GM21528 (cell line): ENCODE results near the gene HEPN1.

ENCODE experiments used
- ATAC-seq: cut with Tn5 transposase; IDR thresholded peaks from one replicate; pipeline ENCODE4 v1.9.1; 2021; ENCODE audit warnings: mild to moderate bottlenecking, moderate library complexity; ENCODE audit not compliant: unreplicated experiment, low FRiP score

Gene HEPN1

DNA sequence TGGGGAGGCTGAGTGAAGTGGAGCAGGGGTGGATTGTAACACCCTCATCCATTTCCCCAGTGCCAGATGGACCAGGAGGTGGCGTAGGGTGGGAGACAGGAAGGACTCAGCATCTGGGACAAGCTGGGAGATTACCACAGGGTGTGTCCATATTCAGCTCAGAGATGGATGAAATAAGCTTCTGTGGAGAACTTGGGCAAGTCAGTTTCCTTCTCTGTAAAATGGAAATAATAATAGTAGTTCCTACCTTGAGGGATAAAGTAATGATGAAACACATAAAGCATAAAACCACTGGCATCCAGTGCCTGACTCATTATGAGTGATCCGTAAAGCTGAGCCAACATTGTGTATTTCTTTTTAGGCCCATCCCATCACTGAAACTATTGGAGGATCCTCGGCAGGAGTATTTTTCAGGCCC lies 20.8 kb upstream of the HEPN1 start:
- no peak for ATAC-seq

DNA sequence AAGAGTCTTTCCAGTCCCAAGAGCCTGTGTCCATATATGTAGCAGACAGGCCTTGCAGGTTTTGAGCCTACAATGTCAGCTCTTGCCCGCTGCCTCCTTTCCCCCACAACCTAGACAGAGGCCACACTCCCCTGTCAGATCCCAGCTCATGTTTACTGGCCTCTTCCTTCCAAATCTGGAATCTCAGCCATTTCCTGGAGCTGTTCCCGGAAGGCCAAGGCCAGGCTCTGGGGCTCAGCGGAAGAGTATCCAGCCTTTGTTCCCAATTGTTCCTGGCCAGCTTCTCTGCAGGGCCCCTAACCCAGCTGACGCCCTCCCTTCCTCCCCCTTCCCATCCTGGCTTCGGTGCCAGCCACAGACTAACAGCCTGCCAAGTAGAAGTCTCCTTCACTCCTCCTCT lies 20.3 kb upstream of the HEPN1 start:
- no peak for ATAC-seq

DNA sequence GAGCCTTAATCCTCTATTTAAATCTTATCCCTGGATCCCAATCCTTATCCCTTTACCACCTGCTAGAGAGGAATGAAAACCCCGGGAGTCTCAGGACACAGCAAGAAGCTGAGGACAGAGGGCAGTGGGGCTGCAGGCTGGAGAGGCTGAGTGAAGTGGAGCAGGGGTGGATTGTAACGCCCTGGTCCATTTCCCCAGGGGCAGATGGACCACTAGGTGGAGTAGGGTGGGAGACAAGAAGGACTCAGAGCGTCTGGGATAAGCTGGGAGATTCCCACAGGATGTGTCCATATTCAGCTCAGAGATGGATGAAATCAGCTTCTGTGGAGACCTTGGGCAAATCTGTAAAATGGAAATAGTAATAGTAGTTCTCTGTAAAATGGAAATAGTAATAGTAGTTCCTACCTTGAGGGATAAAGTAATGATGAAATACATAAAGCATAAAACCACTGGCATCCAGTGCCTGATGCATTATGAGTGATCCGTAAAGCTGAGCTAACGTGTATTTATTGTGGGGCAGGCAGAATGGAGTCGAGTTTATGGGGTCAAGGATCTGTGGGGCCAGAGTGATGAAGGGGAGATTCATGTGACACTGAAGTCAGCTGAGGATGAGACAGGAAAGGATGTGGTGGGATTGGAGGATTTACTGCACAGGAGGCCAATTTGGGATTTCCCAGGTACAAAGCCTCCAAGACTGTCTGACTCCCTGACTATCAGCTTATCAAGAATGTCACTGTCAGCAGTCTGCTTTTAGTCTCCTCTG lies 19.5 kb upstream of the HEPN1 start:
- no peak for ATAC-seq

GRCh38 chr11:124900464-124900863 lies 18.6 kb upstream of the HEPN1 start:
- no peak for ATAC-seq

GRCh38 chr11:124902616-124903015 lies 16.4 kb upstream of the HEPN1 start:
- ATAC-seq = no peak

DNA sequence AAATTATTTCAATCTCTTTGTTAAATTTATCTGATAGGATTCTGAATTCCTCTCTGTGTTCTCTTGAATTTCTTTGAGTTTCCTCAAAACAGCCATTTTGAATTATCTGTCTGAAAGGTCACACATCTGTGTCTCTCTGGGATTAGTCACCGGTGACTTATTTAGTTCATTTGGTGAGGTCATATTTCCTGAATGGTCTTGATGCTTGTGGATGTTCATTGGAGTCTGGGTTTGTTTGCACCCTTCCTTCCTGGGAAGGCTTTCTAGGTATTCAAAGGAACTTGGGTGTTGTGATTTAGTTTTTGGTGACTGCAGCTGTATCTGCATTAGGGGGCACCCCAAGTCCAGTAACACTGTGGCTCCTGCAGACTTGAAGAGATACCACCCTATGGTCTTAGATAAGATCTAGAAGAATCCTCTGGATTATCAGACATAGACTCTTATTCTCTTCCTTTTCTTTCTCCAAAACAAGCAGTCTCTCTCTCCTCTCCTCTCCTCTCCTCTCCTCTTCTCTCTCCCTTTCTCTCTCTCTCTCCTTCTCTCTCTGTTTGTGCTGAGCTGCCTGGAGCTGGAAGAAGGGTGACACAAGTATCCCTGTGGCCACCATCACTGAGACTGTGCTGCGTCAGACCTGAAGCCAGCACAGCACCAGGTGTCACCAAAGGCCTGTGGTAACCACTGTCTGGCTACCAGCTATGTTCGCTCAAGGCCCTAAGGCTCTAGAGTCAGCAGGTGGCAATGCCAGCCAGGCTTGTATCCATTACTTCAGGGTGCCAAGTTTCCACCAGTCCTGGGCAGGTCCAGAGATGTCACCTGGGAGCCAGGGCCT lies 3.3 kb upstream of the HEPN1 start:
- no peak for ATAC-seq

DNA sequence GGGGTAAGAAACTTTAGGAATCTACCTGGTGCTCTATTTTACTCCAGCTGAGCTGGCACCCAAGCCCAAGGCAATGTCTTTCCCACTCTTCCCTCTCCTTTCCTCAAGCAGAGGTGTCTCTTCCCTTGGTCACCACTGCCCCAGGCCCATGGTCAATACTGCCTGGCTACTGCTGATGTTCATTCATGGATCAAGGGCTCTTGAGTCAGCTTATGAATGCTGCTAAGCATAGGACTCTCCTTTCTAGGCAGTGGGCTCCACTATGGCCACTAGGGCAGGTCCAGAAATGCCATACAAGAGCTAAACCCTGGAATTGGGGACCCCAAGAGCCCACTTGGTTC lies 2.7 kb upstream of the HEPN1 start:
- ATAC-seq = no peak

- ATAC-seq = no peak
Observed at GRCh38 chr11:124917115-124917637, 1.9 kb upstream of the HEPN1 start.

DNA sequence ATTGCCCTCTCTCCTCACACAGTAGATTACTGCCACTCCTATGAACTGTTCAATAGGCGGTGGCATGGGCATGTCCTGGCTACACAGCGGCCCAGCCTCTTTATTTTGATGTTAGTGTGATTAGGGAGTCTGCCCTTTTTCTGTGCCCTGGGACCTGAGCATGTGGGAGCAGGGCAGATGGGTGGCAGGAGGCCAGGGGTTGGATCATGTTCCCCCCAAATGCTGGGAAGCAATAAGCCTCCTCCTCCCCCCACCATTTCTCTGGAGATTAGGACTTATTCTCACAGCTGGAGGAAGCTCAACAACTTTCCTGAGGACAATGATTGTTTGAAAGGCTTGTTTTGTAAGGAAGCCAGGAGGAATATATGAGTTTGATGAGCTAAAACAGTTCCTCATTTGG lies 848 bp downstream of the HEPN1 start:
- no peak for ATAC-seq

- no peak for ATAC-seq
Observed at GRCh38 chr11:124920356-124920755, 1.3 kb downstream of the HEPN1 start.

- no peak for ATAC-seq
Observed at GRCh38 chr11:124920870-124921609, 2.0 kb downstream of the HEPN1 start.

- ATAC-seq = no peak
Observed at GRCh38 chr11:124922831-124923230, 3.8 kb downstream of the HEPN1 start.

DNA sequence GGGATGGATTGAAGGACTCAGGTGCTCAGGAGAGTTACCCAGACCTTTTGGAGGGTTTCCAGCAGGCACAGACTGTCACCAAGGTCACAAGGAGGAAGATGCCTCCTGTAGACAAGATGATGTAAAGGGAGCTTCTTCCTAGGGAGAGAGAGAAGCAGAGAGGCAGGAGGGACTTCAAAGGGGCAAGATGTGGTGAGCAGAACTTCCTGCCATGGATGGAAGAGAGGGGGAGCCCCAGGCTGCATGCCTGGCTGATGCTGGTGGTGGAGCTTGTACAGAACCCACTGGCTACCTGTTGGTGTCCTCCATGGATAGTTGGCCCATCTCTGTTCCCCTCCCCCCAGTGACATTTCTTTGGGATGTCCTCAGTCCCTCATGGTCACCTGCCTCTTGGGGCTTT lies 4.2 kb downstream of the HEPN1 start:
- ATAC-seq = no peak

GRCh38 chr11:124928942-124929665 lies 10.1 kb downstream of the HEPN1 start:
- ATAC-seq = no peak

- ATAC-seq = no peak
Observed at GRCh38 chr11:124930799-124931198, 11.7 kb downstream of the HEPN1 start.

DNA sequence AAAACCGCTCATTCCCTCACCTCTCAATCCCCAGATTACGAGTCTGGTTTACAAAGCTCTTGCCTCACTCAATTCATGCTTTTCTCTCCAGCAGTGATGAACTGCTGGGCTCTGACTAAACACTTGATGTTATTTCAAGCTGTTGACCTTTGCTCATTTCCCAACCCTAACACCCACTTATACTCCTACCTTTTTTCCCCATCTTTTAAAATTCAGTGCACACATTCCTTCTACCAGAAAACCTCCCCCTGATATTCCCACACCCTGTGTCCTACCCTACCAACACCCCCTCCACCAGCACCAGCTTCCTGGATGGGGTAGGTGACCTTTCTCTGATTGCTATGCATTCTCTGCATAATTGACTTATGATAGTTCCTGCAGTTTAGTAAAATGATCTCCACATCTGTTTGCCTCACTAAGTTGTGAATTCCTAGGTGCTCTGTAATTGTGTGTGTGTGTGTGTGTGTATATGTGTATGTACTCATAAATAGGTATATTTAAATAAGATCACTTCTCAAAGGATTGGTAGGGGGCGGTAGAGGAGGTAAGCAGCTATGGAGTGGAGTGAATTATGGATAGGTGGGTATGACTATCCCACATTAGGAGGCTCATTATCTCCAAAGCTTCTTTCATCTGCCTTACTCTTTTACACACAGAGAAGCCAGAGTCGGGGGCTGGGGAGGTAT lies 16.0 kb downstream of the HEPN1 start:
- ATAC-seq = no peak

- ATAC-seq = no peak
Observed at GRCh38 chr11:124935548-124936514, 16.8 kb downstream of the HEPN1 start, which contains the start of gene HEPACAM. Gene HEPACAM (minus strand): TSS chr11:124936047. CDS start chr11:124936006, 41 bp downstream.

DNA sequence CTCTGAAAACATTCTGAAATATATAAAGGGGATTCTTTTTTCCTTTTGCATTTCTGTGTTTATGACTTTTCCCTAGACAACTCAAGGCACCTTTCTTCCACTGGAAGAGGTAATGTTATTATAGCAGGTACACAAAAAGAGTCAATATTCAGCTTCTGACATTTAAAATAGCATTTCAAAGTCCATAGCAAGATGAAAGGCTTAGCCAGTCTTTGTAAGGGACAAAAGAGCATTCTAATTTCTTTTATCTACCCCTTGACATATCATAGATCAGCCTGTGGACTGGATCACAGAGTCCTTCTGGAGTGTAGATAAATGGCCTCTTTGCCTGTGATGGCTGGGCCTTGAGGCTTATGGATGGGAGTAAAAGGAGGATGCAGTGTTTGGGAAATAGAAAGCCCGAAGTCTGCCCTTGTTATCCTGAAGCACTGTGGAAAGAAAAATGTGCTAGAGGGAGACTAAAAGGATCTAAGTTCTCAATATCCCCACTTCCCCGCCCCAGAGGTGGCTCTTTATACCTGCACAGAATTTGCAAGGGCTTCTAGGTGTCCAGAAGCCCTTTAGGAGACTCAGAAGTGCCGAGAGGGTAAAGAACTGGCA lies 18.4 kb downstream of the HEPN1 start:
- no peak for ATAC-seq
